ELR (cell line): ENCODE measurements around the gene TAF6.
"Not testable (repeated sequence)": the region's sequence is repeated elsewhere in the genome, so short reads cannot be mapped to it uniquely, and the experiment has no call there.

Experiments used
- DNase-seq: peaks from one replicate; pipeline ENCODE4 v3.0.0-alpha.2; 2015; ENCODE audit warnings: low read depth

TAF6 gene

GRCh38 chr7:100152404-100152803 is 33.2 kb upstream of the TAF6 start:
- no peak for DNase-seq

- DNase-seq = peak; percentile 99
Measured at GRCh38 chr7:100148559-100149328, 29.6 kb upstream of the TAF6 start, which contains the start of gene LAMTOR4. Gene LAMTOR4 (plus strand): TSS chr7:100148918. CDS start chr7:100148973, 55 bp downstream.

GRCh38 chr7:100148225-100148558 is 29.0 kb upstream of the TAF6 start:
- no peak for DNase-seq

- DNase-seq = no peak
Measured at GRCh38 chr7:100147278-100147677, 28.1 kb upstream of the TAF6 start.

GRCh38 chr7:100146350-100146749 is 27.2 kb upstream of the TAF6 start:
- not testable (repeated sequence) for DNase-seq

GRCh38 chr7:100142461-100142860 is 23.3 kb upstream of the TAF6 start:
- DNase-seq = no peak

GRCh38 chr7:100141555-100141949 is 22.4 kb upstream of the TAF6 start:
- DNase-seq = no peak

- no peak for DNase-seq
Measured at GRCh38 chr7:100137851-100138760, 18.9 kb upstream of the TAF6 start.

GRCh38 chr7:100132697-100133151 is 13.6 kb upstream of the TAF6 start:
- DNase-seq = peak; percentile 75

GRCh38 chr7:100132126-100132525 is 13.0 kb upstream of the TAF6 start:
- no peak for DNase-seq

- peak; percentile 66 for DNase-seq
Measured at GRCh38 chr7:100130608-100131453, 11.7 kb upstream of the TAF6 start.

GRCh38 chr7:100130220-100130607 is 11.1 kb upstream of the TAF6 start:
- not testable (repeated sequence) for DNase-seq

GRCh38 chr7:100128637-100128963 is 9.4 kb upstream of the TAF6 start:
- no peak for DNase-seq

- DNase-seq = peak; percentile 45
Measured at GRCh38 chr7:100127866-100128636, 8.9 kb upstream of the TAF6 start.

GRCh38 chr7:100126931-100127865 is 8.0 kb upstream of the TAF6 start, which contains the start of gene MBLAC1:
Gene MBLAC1 (plus strand): TSS chr7:100126967. CDS start chr7:100127396, 429 bp downstream.
- DNase-seq = peak; percentile 92

- DNase-seq = no peak
Measured at GRCh38 chr7:100126239-100126930, 7.2 kb upstream of the TAF6 start.

GRCh38 chr7:100124301-100125230 is 5.4 kb upstream of the TAF6 start:
- no peak for DNase-seq

- no peak for DNase-seq
Measured at GRCh38 chr7:100122568-100122967, 3.4 kb upstream of the TAF6 start.
